SK-N-MC (cell line): Measurements from ENCODE around the gene CDH16.

ENCODE experiments used
- EZH2 ChIP-seq: fragments of 200-600 bp; sonication (generic); IDR thresholded peaks from one replicate; pipeline ENCODE4 v1.6.1; 2017; ENCODE audit warnings: antibody characterized with exemption
- POLR2AphosphoS5 ChIP-seq: IDR thresholded peaks from 2 replicates; pipeline ENCODE4 v1.6.1; 2012; ENCODE audit warnings: mild to moderate bottlenecking, low read depth, low read length, borderline replicate concordance

DNA sequence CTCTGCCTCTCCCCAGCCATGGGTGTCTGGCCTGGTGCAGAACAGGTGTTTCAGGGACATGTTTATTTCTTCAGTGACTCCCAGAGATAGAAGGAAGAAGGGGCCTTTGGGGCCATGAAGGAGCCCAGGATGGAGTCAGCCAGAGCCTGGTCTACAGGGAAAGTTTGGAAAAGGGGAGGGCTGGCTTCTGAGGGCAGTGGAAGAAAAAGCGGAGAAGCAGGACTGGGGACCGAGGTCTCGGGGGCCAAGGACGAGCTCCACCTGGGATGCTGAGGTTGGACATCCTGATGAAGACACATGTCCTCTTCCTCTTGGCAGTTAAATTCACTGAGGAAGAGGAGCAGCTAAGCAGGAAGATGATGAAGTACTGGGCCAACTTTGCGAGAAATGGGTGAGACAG, 24.3 kb upstream of the CDH16 start:
- TF ChIP-seq EZH2 (no peak), POLR2AphosphoS5 (no peak)
